GM06990 (cell line): ENCODE measurements around the gene SHC4.
"Not testable (repeated sequence)": the region's sequence is repeated elsewhere in the genome, so short reads cannot be mapped to it uniquely, and the experiment has no call there.

ENCODE experiments used
- DNase-seq: peaks from one replicate; pipeline ENCODE4 v3.0.0-alpha.2; 2011; ENCODE audit not compliant: insufficient read length; ENCODE audit errors: extremely low read depth
- H3K27me3 ChIP-seq: replicated peaks from 2 replicates; pipeline ENCODE4 v1.6.0; 2011; ENCODE audit warnings: low read length; ENCODE audit not compliant: control insufficient read depth, insufficient read depth
- H3K36me3 ChIP-seq: 2 replicates; pipeline ENCODE4 v1.5.1; 2011; ENCODE audit warnings: low read length; ENCODE audit not compliant: control insufficient read depth, insufficient read depth
- H3K4me3 ChIP-seq: replicated peaks from 2 replicates; pipeline ENCODE4 v1.5.1; 2011; ENCODE audit warnings: low read depth, mild to moderate bottlenecking, control low read depth, low read length
- CTCF ChIP-seq: IDR thresholded peaks from 2 replicates; pipeline ENCODE4 v1.5.1; 2011; ENCODE audit warnings: low read length, control low read depth, mild to moderate bottlenecking, inconsistent platforms; ENCODE audit not compliant: insufficient read depth, poor library complexity, severe bottlenecking

SHC4 gene

GRCh38 chr15:48861813-48862431 lies 101.8 kb downstream of the SHC4 start:
- peak; percentile 75 for TF ChIP-seq CTCF
- peak; percentile 21 for DNase-seq
- no peak overlapping the region for H3K4me3 ChIP-seq
- H3K36me3 ChIP-seq, result no peaks in the 10 kb centered on the region
- H3K27me3 ChIP-seq, result no peaks in the 10 kb centered on the region

GRCh38 chr15:48859426-48859825 lies 104.3 kb downstream of the SHC4 start:
- no peaks in the 10 kb centered on the region for H3K36me3 ChIP-seq
- no peak for TF ChIP-seq CTCF
- H3K27me3 ChIP-seq, result no peaks in the 10 kb centered on the region
- no peak for DNase-seq
- no peak overlapping the region for H3K4me3 ChIP-seq

GRCh38 chr15:48858401-48858800 lies 105.3 kb downstream of the SHC4 start:
- no peak for DNase-seq
- no peaks in the 10 kb centered on the region for H3K36me3 ChIP-seq
- no peak overlapping the region for H3K4me3 ChIP-seq
- TF ChIP-seq CTCF, result no peak
- no peaks in the 10 kb centered on the region for H3K27me3 ChIP-seq

- no peak for DNase-seq
- H3K27me3 ChIP-seq, result no peaks in the 10 kb centered on the region
- TF ChIP-seq CTCF, result no peak
- no peaks in the 10 kb centered on the region for H3K36me3 ChIP-seq
- no peak overlapping the region for H3K4me3 ChIP-seq
These were observed 106.8 kb downstream of the SHC4 start for GRCh38 chr15:48856942-48857341.

GRCh38 chr15:48855501-48856440 lies 107.9 kb downstream of the SHC4 start:
- Histone ChIP-seq H3K4me3 (no peak overlapping the region), H3K36me3 (no peaks in the 10 kb centered on the region), H3K27me3 (no peaks in the 10 kb centered on the region)
- no peak for TF ChIP-seq CTCF
- DNase-seq, result no peak

- not testable (repeated sequence) for H3K27me3 ChIP-seq, DNase-seq, H3K36me3 ChIP-seq, H3K4me3 ChIP-seq
These were observed 109.3 kb downstream of the SHC4 start for GRCh38 chr15:48854434-48854833.
